ENCODE measurements around the gene BCKDK.

GRCh38 chr16:31063843-31064611 is 44.2 kb upstream of the BCKDK start:
- TF ChIP-seq CTCF (IDR thresholded peaks at IDR 0.05) = no peak
- no peak for TF ChIP-seq POLR2AphosphoS5 (IDR thresholded peaks at IDR 0.05)

Data from breast epithelium (tissue), 3 donors.